ENCODE measurements around the gene ERICH2.

ERICH2 gene

DNA sequence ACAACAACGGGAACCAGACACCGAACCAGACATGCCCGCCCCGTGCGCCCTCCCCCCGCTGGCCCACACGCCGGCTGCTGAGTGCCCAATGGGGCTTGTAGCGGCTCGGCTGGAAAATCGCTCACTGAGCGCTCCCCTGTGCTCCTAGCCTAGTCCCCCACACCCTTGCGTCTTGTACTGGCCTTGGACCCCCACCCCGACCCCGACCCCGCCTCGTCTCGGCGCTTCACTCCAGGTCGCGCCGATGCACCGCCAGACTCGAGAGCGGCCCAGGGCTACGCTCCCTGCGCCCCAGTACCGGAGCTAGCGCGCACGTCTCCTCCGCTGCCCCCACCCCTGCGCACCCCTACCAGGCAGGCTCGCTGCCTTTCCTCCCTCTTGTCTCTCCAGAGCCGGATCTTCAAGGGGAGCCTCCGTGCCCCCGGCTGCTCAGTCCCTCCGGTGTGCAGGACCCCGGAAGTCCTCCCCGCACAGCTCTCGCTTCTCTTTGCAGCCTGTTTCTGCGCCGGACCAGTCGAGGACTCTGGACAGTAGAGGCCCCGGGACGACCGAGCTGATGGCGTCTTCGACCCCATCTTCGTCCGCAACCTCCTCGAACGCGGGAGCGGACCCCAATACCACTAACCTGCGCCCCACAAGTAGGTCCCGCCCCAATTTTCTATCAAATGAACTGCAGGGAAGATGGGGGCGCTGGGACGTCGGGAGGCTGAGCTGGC lies 48.0 kb downstream of the ERICH2 start:
- no peak for DNase-seq

GRCh38 chr2:170818752-170819470 lies 48.7 kb downstream of the ERICH2 start:
- DNase-seq: no peak

DNA sequence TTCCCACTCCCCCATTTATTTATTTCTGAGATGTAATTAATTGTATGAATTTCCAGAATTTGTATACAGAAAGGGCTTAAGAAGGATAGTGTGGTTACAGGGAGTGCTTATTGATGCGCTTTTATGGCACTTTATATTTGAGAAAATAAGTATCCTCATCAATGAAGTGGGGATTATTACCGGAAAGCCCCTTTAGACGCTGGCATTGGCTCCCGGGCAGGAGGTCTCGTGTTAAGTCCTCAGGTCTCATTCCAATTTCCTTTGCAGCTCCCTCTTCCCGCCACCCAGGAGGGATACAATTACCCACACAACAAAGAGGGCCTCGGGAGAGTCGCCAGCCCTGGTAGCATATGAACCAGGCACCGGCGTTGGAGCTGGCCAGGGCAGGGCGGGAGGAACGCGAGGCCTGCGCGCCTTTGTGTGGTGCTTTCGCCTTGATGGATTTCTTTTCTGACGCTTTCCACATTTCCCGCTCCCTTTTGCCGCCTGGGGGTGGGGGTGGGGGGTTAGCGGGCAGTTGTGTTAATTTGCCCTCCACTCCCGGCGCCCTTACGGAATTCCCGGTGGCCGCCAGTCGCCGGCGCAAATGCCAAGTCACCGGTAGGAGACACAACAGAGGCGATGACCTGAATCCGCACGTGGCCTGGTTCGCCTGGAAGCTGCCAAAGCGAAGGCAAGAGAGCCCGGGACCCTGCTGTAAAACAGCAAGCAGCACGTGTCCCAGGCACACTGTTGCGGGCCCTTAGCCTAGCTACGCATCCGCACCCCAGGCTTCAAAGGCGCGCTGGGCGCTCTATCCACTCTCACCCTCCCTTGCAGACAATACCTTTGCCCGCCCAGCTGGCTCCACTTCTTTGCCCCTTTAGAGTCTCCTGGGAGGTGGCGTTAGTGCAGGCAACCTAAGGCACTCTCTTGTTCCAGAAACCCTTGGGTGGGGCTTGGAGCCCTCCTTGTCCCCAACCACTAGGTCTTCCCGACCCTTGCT lies 49.8 kb downstream of the ERICH2 start:
- no peak for DNase-seq

DNA sequence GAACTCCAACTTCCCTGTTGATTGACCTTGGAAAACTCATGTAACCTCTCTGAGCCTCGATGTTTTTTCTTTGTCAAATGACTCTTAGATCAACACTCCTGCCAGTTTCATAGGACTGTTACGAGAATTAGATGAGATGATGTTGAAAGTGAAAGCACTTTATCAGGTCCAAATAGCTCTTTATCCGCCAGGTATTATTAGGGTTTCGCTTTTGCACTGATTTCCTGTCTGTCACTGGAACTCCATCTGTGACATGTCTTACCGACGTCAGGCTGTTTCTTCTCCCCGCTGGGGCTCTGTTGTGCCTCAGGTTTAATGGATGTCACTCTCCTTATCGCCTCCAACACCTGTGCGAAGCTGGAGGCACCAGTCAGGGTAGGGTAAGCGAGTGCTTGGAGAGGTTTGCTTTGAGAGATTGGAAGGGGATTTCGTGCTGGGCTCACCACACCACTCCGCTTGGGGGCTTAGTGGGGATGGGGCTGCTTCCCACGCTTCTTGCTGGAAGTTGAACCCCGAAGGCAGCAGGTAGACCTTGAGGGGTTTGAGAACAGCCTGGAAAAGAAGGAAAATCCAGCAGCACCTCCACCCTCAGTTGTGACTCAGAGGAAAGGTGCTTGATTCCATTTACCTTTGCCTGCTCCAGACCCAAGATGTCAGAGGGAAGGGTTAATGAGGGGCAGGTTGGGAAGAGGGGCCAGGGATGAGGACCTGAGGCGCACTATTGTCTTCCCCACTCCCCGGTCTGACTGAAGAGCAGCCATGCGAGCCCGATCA lies 50.8 kb downstream of the ERICH2 start:
- DNase-seq: no peak

GRCh38 chr2:170821531-170822289 lies 51.5 kb downstream of the ERICH2 start:
- no peak for DNase-seq

DNA sequence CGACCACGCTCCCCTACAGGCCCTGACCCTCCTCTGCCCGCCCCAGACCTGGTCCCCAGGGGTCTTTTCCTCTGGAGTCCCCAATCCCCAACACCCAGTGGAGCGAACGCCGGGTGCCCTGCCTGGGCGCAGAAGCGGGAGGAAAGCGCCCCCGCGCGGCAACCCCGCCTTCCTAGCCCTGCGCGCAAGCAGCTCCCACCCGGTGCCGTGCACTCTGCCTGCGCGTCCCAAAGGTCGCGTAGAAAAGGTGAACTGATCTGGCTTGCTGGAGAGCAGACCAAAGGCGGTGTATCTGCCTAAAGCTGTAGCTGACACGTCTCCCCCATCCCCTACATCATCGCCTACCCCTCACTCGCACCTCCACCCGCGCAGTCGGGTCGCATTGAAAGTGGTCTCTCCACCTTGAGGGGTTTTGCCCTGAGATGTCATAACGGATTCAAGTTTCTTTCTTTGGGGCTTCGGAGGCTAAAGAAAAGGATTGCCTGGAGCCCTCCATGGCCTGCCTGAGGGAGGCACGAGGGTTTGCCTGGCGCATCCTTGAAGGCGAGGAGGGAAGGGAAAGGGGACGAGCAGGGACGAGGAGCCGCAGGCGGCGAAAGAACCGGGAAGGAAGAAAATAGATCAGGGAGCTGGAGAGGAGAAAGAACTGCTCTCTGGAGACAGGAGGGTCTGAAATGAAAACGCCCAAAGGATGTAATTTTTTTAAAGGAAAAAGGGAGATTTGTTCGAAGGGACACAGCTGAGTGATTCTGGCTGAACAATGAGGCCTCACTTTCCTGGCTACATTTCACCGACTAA lies 52.3 kb downstream of the ERICH2 start:
- no peak for DNase-seq

- DNase-seq: no peak
Observed at GRCh38 chr2:170823088-170823897, 53.1 kb downstream of the ERICH2 start.

DNA sequence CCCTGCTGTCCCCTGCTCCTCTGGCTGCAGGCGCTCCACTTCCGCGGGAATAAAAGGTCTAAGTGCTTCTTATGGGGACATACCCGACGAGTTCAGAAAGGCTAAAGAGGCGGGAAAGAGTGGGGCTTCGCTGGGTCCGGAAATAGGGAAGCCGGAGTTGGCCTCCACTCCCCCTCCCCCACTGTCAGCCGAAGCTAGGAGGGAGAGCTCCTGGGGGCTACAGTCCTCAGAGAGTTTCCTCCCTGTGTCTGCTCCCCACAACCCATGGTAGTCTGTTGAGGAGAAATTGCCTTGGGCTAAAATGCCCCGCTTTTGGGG lies 53.7 kb downstream of the ERICH2 start:
- no peak for DNase-seq

GRCh38 chr2:170824526-170825015 lies 54.4 kb downstream of the ERICH2 start:
- no peak for DNase-seq

GRCh38 chr2:170827841-170828532 lies 57.8 kb downstream of the ERICH2 start:
- DNase-seq: no peak

DNA sequence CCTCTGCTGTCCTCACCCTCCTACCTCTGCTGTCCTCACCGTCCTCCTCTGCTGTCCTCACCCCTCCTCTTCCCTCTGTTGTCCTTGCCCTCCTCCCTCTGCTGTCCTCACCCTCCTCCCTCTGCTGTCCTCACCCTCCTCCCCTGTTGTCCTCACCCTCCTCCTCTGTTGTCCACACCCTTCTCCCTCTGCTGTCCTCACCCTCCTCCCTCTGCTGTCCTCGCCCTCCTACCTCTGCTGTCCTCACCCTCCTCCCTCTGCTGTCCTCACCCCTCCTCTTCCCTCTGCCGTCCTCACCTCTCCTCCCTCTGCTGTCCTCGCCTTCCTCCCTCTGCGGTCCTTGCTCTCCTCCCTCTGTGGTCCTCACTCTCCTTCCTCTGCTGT lies 58.3 kb downstream of the ERICH2 start:
- no peak for DNase-seq

GRCh38 chr2:170829036-170829435 lies 58.9 kb downstream of the ERICH2 start:
- no peak for DNase-seq

- DNase-seq: no peak
Observed at GRCh38 chr2:170830166-170830565, 60.0 kb downstream of the ERICH2 start.

- DNase-seq: no peak
Observed at GRCh38 chr2:170831115-170831514, 60.9 kb downstream of the ERICH2 start.

DNA sequence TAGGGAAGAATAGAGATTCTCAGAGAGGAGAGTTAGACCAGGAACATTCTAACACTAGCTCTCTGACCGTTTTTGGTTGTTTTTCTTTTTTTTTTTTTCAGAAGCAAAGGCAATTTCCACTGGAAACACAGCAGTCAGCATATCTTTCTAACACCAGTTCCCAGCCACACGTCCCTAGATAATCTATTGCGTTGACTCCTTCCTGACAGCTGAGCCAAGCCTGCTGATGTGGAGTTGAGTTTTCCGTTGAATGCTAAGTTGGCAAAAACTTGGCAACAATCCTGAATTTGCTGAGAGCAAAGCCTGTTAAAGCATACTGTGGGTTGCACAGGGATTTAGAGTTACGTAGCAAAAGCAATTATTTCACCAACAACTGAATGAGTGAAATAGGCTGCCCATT lies 65.8 kb downstream of the ERICH2 start:
- no peak for DNase-seq

DNA sequence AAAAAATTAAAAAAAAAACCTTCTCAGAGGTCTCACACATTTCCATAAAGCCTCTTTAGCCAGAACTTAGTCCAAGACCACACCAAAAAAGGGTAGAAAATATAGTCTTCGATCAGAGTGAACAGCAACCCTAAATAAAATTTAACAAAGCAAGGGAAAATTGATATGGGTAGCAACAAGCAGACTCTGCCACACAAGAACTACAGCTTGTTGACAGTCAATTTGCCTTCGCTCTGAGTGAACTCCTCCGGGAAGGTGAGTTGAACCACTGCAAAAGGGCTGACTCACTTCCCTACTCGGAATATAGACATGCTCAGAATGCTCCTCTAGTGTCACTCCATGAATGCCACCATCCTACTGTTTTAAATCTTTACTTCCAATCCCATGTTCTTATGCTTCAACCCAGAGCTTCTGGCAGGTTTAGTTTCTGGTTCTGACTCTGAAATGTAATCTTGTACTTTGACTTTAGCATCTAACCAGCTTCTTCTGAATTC lies 70.6 kb downstream of the ERICH2 start:
- no peak for DNase-seq

DNA sequence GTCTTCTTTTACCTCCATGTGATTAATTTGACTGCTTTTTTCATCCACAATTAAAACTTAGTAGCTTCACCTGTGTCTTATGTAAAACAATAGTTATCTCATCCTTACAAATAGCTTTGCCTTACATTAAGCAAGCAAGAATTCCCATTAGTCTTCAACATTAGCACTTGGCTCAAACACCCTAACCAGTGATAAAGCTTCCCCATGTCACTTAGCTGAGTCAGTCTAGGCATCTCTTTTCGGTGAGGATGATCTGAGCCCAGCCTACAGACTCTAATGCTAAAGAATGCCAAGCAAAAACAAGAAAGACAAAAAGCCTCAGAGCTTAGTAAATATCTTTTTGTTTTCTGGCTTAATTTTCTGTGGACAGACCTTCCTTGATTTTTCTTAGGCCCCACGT lies 72.6 kb downstream of the ERICH2 start:
- DNase-seq: no peak

DNA sequence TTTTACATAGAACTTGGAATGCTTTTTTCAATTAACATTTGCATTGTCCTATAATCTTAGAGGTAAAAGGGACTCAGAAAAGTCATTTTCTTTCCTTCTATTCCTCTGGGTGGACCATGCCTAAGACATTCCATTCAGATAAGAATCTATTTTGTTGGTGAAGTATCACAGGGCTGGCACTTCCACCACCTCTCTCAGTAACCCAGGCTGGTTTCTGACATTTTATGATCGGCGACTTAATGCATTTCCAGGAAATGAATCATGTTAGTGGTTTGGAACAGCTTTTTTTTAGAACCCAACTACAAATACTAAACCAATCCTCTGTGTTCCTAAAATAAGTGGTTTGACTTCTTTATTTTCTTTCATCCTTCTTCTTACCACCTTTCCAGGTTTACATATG lies 73.5 kb downstream of the ERICH2 start:
- DNase-seq: no peak

GRCh38 chr2:170845343-170845742 lies 75.2 kb downstream of the ERICH2 start:
- no peak for DNase-seq

All from activated naive CD4-positive, alpha-beta T cell treated with Interleukin-2 at 50 U/mL for 16 hours (primary cell).